Subcutaneous abdominal adipose tissue (tissue), 5 donors: ENCODE measurements around the gene C19orf12.

ENCODE experiments used
- H3K27ac ChIP-seq: one replicate; pipeline ENCODE4 v1.7.0; 2013; ENCODE audit warnings: low read depth, mild to moderate bottlenecking, inconsistent platforms, low read length, moderate library complexity
- H3K27me3 ChIP-seq, 5 donors: one replicate each; pipeline ENCODE4 v1.7.0; 2013; ENCODE audit warnings: low read length in 5 of 5, inconsistent platforms in 1 of 5; ENCODE audit not compliant: control insufficient read depth in 5 of 5, insufficient read depth in 4 of 5
- H3K36me3 ChIP-seq, 5 donors: one replicate each; pipeline ENCODE4 v1.7.0; 2013; ENCODE audit warnings: low read length in 5 of 5; ENCODE audit not compliant: control insufficient read depth in 5 of 5, insufficient read depth in 5 of 5
- H3K4me1 ChIP-seq, 5 donors: one replicate each; pipeline ENCODE4 v1.7.0; 2013; ENCODE audit warnings: low read length in 5 of 5, mild to moderate bottlenecking in 3 of 5, moderate library complexity in 1 of 5; ENCODE audit not compliant: control insufficient read depth in 5 of 5, insufficient read depth in 5 of 5
- H3K4me3 ChIP-seq, 5 donors: one replicate each; pipeline ENCODE4 v1.7.0; 2013; ENCODE audit warnings: low read length in 5 of 5, low read depth in 1 of 5
- H3K9ac ChIP-seq, 5 donors: one replicate each; pipeline ENCODE4 v1.7.0; 2013; ENCODE audit warnings: low read length in 5 of 5, mild to moderate bottlenecking in 4 of 5, moderate library complexity in 3 of 5
- H3K9me3 ChIP-seq, 5 donors: one replicate each; pipeline ENCODE4 v1.7.0; 2013; ENCODE audit warnings: low read length in 5 of 5; ENCODE audit not compliant: control insufficient read depth in 5 of 5
- donor health status: healthy.
- donor health status: healthy.
- donor health status: healthy.
- donor health status: healthy.
- donor health status: healthy.

The C19orf12 gene

GRCh38 chr19:29655648-29656335, 59.3 kb downstream of the C19orf12 start:
- no peaks in the 10 kb centered on the region for H3K36me3 ChIP-seq
- H3K9me3 ChIP-seq = peaks cover 0 to 4% (median 2%) of the 10 kb centered on the region in 5 donors
- H3K9ac ChIP-seq = no peak overlapping the region
- no peak overlapping the region for H3K27ac ChIP-seq
- no peaks in the 10 kb centered on the region for H3K4me1 ChIP-seq
- no peak overlapping the region for H3K4me3 ChIP-seq
- H3K27me3 ChIP-seq = peaks cover 0 to 4% (median 0%) of the 10 kb centered on the region in 5 donors

- no peak overlapping the region for H3K9ac ChIP-seq
- H3K36me3 ChIP-seq = no peaks in the 10 kb centered on the region
- no peak overlapping the region for H3K4me3 ChIP-seq
- H3K27ac ChIP-seq = no peak overlapping the region
- H3K9me3 ChIP-seq = peaks cover 0 to 4% (median 2%) of the 10 kb centered on the region in 5 donors
- peaks cover 0 to 4% (median 0%) of the 10 kb centered on the region in 5 donors for H3K27me3 ChIP-seq
- no peaks in the 10 kb centered on the region for H3K4me1 ChIP-seq
Observed at GRCh38 chr19:29653398-29653797, 61.7 kb downstream of the C19orf12 start.

- no peak overlapping the region for H3K9ac ChIP-seq
- no peak overlapping the region for H3K4me3 ChIP-seq
- H3K27me3 ChIP-seq = peaks cover 0 to 4% (median 0%) of the 10 kb centered on the region in 5 donors
- no peak overlapping the region for H3K27ac ChIP-seq
- H3K4me1 ChIP-seq = no peaks in the 10 kb centered on the region
- no peaks in the 10 kb centered on the region for H3K36me3 ChIP-seq
- peaks cover 0 to 4% (median 2%) of the 10 kb centered on the region in 5 donors for H3K9me3 ChIP-seq
Observed at GRCh38 chr19:29651622-29652394, 63.3 kb downstream of the C19orf12 start.

- Histone ChIP-seq H3K9ac (no peak overlapping the region), H3K36me3 (no peaks in the 10 kb centered on the region), H3K27ac (no peak overlapping the region), H3K9me3 (peaks cover 0 to 4% (median 2%) of the 10 kb centered on the region in 5 donors), H3K27me3 (peaks cover 0 to 3% (median 0%) of the 10 kb centered on the region in 5 donors), H3K4me1 (peaks cover 0 to 6% (median 5%) of the 10 kb centered on the region in 5 donors), H3K4me3 (no peak overlapping the region)
Observed at GRCh38 chr19:29650772-29651387, 64.2 kb downstream of the C19orf12 start.
